GM19467 (cell line): ENCODE data around the gene NNAT.

Source experiments
- ATAC-seq: cut with Tn5 transposase; IDR thresholded peaks from one replicate; pipeline ENCODE4 v1.9.1; 2021; ENCODE audit warnings: mild to moderate bottlenecking, moderate library complexity; ENCODE audit not compliant: unreplicated experiment

The NNAT gene

DNA sequence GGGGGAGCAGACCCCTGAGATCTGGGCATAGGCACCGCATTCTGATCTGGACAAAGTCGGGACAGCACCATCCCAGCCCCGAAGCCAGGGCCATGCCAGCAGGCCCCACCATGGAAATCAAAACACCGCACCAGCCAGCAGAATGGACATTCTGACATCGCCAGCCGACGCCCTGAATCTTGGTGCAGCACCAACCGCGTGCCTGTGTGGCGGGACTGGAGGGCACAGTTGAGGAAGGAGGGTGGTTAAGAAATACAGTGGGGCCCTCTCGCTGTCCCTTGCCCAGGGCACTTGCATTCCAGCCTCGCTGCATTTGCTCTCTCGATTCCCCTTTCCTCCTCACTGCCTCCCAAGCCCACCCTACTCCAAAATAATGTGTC is 2.0 kb downstream of the NNAT start:
- no peak for ATAC-seq

DNA sequence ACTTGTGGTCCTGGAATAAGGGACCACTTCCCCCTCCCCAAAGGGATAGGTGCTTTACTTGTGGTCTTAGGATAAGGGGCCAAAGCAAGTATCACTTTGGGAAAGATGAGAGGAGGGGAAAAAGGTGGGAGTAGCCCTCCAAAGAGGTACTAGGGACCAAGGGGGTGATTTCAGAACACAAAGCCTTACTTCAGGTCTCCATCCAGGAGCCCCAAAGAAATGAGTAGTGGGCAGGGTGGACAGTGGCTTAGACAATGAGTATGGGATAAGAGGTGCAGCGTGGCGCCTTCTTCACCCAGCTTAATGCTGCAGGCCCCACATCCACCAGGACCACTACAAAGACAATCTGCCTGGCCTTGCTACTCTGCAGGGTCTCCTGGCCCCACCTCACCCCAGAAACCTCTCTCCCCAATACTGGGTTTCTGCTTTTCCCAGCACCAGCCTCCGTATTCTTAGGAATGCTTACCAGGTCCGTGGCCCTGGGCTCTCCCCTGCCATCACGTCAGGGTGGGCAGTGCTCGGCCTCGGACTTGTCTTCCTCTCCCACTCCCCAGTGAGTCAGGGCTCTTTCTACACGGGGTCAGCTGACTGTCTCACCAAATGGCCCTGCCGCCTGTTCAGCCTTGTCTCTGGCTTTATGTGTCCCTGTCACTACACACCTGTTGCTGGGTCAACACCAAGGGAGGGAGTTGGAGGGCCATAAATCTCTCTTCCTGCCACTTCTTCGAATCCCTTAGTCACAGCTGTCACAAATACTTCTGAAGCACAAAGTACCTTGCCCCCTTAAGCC is 3.1 kb downstream of the NNAT start:
- ATAC-seq: no peak

DNA sequence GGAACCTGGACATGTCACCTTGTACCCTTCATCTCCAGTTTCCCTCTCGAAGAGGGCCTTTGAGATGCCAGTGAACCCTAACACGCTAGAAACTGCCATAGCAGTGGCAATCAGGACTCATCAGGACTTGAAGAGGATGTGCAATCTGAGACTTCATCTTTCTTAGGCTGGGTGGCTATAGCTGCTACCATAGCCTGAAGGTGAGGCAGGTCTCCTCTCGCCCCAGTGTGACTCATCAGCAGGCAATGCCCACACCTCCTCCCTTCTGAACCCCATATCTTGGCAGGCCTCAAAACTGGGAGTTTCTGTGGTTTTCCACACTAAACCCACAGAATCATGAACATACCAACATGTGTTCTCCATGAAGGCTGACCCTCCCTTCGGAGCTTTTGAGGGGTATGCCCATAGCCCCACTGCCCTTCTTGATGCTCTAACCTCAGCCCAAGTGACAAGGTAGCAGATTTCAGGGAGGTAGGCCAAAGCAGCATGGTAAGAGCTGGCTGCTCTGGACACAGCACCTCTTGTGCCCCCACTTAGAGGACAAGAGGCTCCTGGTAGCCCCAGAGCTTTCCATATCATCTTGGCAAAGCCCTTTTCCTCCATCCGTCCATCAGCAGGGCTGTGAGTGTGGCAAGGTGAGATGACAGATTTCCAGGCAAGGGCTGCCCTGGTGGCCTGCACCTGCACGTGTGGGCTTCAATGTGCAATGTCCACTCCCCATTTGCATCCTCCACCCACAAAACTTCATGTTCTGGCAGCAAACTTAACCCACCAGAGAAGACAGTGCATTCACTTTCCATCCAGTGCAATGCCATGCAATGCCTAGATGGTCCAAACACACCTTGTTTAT is 4.0 kb downstream of the NNAT start:
- no peak for ATAC-seq

DNA sequence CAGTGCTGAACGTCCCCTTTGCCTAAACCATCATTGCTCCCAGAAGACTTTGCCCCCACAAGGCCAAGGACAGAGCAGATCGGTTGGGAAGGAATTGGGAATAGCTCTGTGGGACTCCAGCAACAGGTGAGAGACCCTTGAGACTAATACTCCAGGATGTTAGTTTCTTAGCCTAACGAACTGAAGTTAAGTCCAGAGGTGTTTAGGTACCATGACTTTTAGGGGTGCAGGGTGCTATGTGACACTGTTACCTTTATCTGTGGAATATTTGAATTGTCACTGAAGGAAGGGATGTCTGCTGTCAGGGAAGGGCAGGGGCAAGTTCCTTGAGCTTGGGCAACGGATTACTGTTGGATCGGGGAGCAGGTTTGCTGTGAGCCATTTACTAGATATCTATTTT is 4.8 kb downstream of the NNAT start:
- no peak for ATAC-seq

DNA sequence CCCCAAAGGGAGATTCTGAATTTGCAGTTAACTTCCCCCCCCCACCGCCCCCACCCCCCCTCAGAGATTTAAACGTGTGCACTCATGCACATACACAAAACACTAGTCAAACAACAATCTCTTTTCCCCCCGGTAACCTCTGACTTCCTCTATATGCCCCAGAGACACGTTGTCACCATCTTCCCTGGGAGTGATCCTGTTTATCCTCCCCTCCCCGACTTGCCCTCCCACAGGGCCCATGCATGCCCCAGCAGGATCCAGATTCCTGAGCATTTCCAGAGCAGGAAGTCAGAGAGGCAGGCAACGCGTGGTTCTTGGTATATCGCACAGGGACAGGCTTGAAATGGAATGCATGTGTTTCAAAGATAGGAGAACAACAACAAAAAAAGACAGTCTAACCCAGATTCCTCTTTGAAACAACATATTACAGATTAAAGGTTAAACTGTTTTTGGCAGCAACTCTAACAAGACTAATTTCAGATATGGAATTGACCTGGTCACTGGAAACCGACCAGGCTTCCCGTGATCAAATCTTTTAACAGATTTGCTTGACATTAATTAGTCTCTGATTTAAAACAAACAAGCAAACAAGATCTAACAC is 5.3 kb downstream of the NNAT start:
- no peak for ATAC-seq

DNA sequence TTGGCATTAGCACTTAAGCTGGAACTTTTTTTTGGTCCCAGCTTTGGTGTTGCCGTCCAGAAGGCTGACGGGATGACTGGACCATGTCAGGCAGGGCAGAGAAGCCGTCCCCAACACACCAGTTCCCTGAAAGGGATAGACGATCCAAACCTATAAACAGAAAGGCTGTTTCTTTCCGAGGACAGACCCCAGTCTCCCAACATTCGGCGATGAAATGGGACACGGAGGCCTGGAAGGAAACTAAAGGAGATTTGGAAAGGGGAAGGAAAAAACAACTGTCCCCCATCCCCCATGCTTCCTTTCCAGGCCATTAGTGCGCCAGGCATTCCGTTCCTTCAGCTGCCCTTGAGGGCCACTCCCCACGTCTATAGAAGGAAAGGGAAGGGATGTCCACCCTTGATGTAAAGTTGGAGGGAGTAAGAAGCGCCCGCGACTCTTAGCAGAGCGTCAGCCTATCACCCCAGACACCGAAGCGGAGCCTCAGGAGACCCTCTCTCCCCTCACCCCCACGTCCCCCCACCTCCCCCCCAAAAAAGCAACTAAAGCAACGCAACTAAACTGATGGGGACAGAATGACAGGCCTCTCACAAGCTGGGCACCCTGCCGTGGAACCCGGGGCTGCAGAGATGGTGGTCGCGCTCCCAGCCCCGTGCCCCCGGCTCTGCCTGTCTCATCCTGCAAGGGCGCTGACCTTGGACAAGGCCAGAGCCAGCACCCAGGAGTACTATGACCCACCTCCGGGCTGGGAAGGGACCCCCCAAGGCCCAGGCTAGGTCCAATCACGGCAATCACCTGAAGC is 6.0 kb downstream of the NNAT start:
- no peak for ATAC-seq

GRCh38 chr20:37527638-37528445 is 6.8 kb downstream of the NNAT start, which contains the start of gene BLCAP:
Gene BLCAP (minus strand): TSS chr20:37527876. CDS start chr20:37519174, 8,702 bp downstream.
- ATAC-seq: peak; percentile 51

GRCh38 chr20:37528446-37529213 is 7.6 kb downstream of the NNAT start:
- ATAC-seq: no peak

- no peak for ATAC-seq
Measured at GRCh38 chr20:37529214-37529967, 8.3 kb downstream of the NNAT start.

GRCh38 chr20:37529968-37530600 is 9.0 kb downstream of the NNAT start:
- ATAC-seq: no peak

DNA sequence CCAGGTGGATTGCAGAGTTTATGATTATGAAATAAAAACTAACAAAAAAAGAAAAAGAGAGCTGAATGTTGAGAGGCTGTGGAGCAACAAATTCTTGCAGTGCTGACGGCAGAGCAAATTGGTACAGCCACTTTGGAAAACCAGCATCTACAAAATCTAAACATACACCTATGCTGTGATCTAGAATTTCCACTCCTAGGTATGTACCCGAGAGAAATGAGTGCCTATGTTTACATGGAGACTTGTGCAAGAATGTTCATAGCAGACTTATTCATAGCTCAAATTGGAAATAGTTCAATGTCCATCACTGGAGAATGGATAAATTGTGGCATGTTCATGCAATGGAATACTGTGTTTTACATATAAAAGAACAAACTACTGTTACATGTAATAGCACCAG is 9.6 kb downstream of the NNAT start:
- no peak for ATAC-seq

GRCh38 chr20:37531856-37532255 is 10.8 kb downstream of the NNAT start:
- ATAC-seq: no peak

GRCh38 chr20:37533154-37533715 is 12.2 kb downstream of the NNAT start:
- no peak for ATAC-seq

DNA sequence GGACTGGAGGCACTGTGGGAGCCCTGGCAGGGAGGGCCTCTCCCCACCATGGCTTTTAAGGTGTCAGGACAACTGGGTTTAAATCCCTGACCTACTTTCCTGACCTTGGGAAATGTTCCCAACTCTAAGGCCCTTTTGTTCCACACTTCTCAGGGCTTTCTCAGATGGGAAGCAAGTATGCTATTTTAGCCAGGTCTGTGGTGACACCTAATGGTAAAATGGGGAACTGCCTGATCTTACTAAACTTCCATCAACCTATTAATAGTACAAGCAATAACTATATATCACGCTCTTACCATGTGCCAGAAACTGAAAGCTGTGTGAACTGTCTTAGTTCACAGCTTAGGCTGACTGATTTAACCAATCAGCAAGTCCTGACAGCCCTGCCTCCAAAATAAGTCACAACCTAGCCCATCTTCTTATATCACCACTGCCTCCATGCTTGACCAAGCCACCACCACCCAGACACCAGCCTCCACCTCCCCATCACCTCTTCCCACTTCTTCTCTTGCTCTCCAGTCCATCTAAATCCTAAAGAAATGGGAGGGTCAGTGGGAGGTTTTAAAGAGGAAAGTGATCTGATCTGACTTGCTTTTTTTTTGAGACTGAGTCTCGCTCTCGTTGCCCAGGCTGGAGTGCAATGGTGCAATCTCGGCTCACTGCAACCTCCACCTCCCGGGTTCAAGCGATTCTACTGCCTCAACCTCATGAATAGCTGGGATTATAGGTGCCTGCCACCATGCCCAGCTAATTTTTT is 13.5 kb downstream of the NNAT start:
- no peak for ATAC-seq

DNA sequence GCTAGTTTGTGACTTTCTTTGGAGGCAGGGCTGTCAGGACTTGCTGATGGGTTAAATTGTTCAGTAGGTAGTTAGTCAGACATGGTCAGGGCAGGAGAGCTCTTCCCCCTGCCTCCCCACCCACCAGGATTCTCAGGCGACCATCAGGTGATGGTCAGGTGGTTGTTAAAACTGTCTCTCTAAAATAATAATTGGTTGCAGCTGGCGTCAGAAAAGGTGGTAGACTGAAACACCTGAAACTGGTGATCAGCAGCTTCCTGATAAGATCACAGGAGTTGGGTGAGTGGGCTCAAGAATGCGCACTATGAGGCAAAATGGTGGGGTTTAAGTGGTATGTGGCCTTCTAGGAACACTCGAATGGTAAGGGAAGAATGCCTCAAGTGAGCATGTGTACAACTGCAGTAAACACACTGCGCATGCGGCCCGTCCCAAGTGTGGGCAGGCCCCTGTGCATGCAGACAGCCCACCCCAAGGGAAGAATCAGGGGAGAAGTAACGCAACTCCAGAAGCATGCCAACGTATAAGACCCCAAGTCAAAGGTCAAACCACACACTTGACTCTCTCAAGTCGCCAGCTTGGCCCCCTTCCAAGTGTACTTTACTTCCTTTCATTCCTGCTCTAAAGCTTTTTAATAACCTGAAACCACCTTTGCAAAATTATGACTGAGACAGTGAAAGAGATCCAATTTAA is 14.5 kb downstream of the NNAT start:
- ATAC-seq: no peak

GRCh38 chr20:37537505-37537904 is 16.5 kb downstream of the NNAT start:
- ATAC-seq: no peak
